A673 (cell line): ENCODE results near the gene CLTA. TPM values are rescaled to one million over a fixed set of nuclear protein-coding genes. Genes with fewer than 3 reads are reported as not detected.

Source experiments
- BruUV-seq: library from RNA; stranded (reverse); fragments of 400-500 nt; replicated peaks from 2 replicates; lab custom pipeline; 2021; lab: Mats Ljungman, UMichigan
- CTCF ChIA-PET: fragments of 300-600 bp; sonication (Branson Sonifier 250); formaldehyde crosslinking; loops from one replicate; lab custom pipeline; 2022; ENCODE audit warnings: antibody characterized with exemption; lab: Charles Lee
- POLR2A ChIA-PET: fragments of 300-600 bp; sonication (Branson Sonifier 250); formaldehyde crosslinking; loops from one replicate; lab custom pipeline; 2022; ENCODE audit warnings: antibody characterized with exemption; ENCODE audit not compliant: low non-redundant PET; lab: Charles Lee
- DNase-seq: peaks from one replicate; pipeline ENCODE4 v3.0.0-alpha.2; 2015; ENCODE audit warnings: low spot score
- H3K27ac ChIP-seq: fragments of 200-600 bp; sonication (generic); 2 replicates; pipeline ENCODE4 v1.5.1; 2016; ENCODE audit warnings: mixed run types, low read depth, mild to moderate bottlenecking, mixed read lengths, antibody characterized with exemption, low read length; ENCODE audit not compliant: poor library complexity, severe bottlenecking
- H3K27me3 ChIP-seq: fragments of 200-600 bp; sonication (generic); replicated peaks from 2 replicates; pipeline ENCODE4 v1.6.1; 2017; ENCODE audit warnings: mixed run types, low read depth, mild to moderate bottlenecking, mixed read lengths, antibody characterized with exemption, low read length; ENCODE audit not compliant: insufficient read depth, poor library complexity
- H3K36me3 ChIP-seq: fragments of 200-600 bp; sonication (generic); 2 replicates; pipeline ENCODE4 v1.6.1; 2016; ENCODE audit warnings: mixed run types, mild to moderate bottlenecking, mixed read lengths, antibody characterized with exemption, low read length; ENCODE audit not compliant: insufficient read depth, poor library complexity, severe bottlenecking
- H3K4me1 ChIP-seq: fragments of 200-600 bp; sonication (generic); 2 replicates; pipeline ENCODE4 v1.6.1; 2017; ENCODE audit warnings: mixed run types, mild to moderate bottlenecking, mixed read lengths, antibody characterized with exemption, low read length; ENCODE audit not compliant: insufficient read depth, poor library complexity, severe bottlenecking
- H3K4me3 ChIP-seq: fragments of 200-600 bp; sonication (generic); 2 replicates; pipeline ENCODE4 v1.5.1; 2016; ENCODE audit warnings: low read depth, mixed run types, mild to moderate bottlenecking, mixed read lengths, low read length; ENCODE audit not compliant: poor library complexity, severe bottlenecking
- H3K9me3 ChIP-seq: fragments of 200-600 bp; sonication (generic); 2 replicates; pipeline ENCODE4 v1.6.1; 2016; ENCODE audit warnings: mixed run types, low read depth, mild to moderate bottlenecking, mixed read lengths, antibody characterized with exemption, low read length; ENCODE audit not compliant: poor library complexity, severe bottlenecking
- EZH2 ChIP-seq: fragments of 200-600 bp; sonication (generic); IDR thresholded peaks from 2 replicates; pipeline ENCODE4 v1.6.1; 2017; ENCODE audit warnings: borderline replicate concordance, low read depth, mild to moderate bottlenecking, mixed read lengths, antibody characterized with exemption, low read length; ENCODE audit not compliant: poor library complexity, severe bottlenecking
- intact Hi-C: fragments of 100-400 bp; cut with micrococcal nuclease; formaldehyde crosslinking; loops from one replicate; pipeline ENCODE4 v1.10.0; 2022; ENCODE audit not compliant: unreplicated experiment
- total RNA-seq: library from RNA; stranded (reverse); gene quantifications from 2 replicates; pipeline ENCODE4 v1.2.3, GENCODE V29; 2021
- TF ChIP-seq, protein P1 (sequence below): fragments of 300-800, 200-600 bp; sonication (generic); conservative IDR thresholded peaks from 2 replicates; pipeline ENCODE4 v1.5.1; 2017; ENCODE audit warnings: low read depth, mild to moderate bottlenecking, antibody characterized with exemption, low read length, moderate library complexity, mixed read lengths

CLTA gene
- total RNA-seq, 1 experiment from 2014 or later, result 226 TPM

DNA sequence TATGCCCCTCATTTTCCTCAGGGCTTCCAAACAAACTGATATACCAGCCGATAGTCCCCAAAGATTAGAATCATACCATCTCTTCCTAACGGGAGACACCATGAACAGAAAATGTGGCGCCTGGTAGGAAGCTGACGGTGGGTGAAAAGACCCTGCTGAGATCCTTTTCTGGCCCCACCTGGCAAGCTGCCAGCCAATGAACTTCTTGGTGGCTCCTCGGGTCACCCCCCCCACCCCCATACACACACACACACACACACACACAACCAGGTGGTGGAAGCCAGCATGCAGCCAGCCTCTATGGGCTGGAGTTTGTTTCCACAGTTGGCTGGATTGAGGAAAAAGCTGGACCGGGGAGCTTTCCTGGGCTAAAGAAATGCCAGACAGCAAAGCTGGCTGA lies 26.3 kb upstream of the CLTA start:
- intact Hi-C loops, result no loop called here
- no peaks in the 10 kb centered on the region for H3K36me3 ChIP-seq
- H3K4me3 ChIP-seq, result no peak overlapping the region
- ChIA-PET POLR2A (no interaction called here), CTCF (interaction anchor here (0.7 to 1.1 kb wide), 3 partner anchors 9 to 374 kb away, joined by 3 to 6 read pairs (median 3); no protein-coding TSS in a partner anchor)
- no peak for DNase-seq
- H3K27me3 ChIP-seq, result no peaks in the 10 kb centered on the region
- no peaks in the 10 kb centered on the region for H3K9me3 ChIP-seq
- H3K27ac ChIP-seq, result no peak overlapping the region
- BruUV-seq, result no TSS peak
- peaks cover 6% of the 10 kb centered on the region for H3K4me1 ChIP-seq
- TF ChIP-seq, protein P1, sequence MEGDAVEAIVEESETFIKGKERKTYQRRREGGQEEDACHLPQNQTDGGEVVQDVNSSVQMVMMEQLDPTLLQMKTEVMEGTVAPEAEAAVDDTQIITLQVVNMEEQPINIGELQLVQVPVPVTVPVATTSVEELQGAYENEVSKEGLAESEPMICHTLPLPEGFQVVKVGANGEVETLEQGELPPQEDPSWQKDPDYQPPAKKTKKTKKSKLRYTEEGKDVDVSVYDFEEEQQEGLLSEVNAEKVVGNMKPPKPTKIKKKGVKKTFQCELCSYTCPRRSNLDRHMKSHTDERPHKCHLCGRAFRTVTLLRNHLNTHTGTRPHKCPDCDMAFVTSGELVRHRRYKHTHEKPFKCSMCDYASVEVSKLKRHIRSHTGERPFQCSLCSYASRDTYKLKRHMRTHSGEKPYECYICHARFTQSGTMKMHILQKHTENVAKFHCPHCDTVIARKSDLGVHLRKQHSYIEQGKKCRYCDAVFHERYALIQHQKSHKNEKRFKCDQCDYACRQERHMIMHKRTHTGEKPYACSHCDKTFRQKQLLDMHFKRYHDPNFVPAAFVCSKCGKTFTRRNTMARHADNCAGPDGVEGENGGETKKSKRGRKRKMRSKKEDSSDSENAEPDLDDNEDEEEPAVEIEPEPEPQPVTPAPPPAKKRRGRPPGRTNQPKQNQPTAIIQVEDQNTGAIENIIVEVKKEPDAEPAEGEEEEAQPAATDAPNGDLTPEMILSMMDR, result no peak

DNA sequence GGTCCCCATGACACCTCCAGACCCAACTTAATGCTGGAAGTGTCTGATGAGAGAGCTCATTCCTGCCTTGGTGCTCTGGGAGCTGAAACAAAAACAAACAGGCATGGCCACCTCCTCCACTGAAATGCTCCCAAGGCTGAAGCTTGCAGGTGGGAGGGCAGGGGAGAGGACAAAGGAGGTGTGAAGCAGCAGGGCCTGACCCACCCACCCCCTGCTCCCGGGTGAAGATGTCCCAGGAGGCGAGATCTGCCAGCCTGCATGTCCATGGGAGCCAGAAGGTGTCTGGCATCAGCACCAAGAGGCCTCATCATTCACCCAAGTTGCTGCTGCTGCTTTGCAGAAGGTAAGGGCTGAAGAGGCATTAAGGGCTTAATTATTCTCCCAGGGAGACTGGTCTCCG lies 25.7 kb upstream of the CLTA start:
- CTCF ChIA-PET, result interaction anchor here (0.7 to 1.1 kb wide), 4 partner anchors 10 to 375 kb away, joined by 3 to 9 read pairs (median 4); no protein-coding TSS in a partner anchor
- BruUV-seq, result no TSS peak
- Histone ChIP-seq H3K36me3 (no peaks in the 10 kb centered on the region), H3K4me3 (no peak overlapping the region), H3K27ac (no peak overlapping the region), H3K4me1 (peaks cover 6% of the 10 kb centered on the region), H3K27me3 (no peaks in the 10 kb centered on the region), H3K9me3 (no peaks in the 10 kb centered on the region)
- TF ChIP-seq, protein P1, result no peak
- no peak for TF ChIP-seq EZH2
- DNase-seq, result no peak
- POLR2A ChIA-PET, result no interaction called here
- intact Hi-C loops, result loop anchor here (5.0 kb wide), 2 partner anchors 158 to 213 kb away; no protein-coding TSS in a partner anchor

DNA sequence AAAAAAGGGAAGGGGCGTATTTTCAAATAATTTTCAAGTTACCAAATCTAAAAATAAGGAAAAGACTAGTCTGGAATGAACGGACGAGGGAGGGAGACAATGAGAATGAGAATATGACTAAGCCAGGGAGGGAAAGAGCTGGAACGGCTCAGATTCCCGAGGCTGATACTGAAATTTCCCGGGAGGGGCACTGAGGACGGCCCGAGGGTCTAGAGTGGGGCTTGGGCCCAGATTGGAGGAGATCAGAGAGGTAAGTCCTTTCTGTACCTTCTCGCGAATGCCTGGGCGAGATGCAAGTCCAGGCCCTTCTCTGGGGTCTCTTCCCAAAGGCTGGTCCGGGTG lies 24.9 kb upstream of the CLTA start:
- DNase-seq, result no peak
- Histone ChIP-seq H3K27me3 (no peaks in the 10 kb centered on the region), H3K27ac (no peak overlapping the region), H3K36me3 (no peaks in the 10 kb centered on the region), H3K9me3 (no peaks in the 10 kb centered on the region), H3K4me1 (peaks cover 6% of the 10 kb centered on the region), H3K4me3 (peak overlapping the region; percentile 49)
- TF ChIP-seq, protein P1, result no peak
- TF ChIP-seq EZH2, result no peak
- CTCF ChIA-PET, result interaction anchor here (0.6 to 1.4 kb wide), 3 partner anchors 91 to 213 kb away, joined by 3 to 9 read pairs (median 6); no protein-coding TSS in a partner anchor
- POLR2A ChIA-PET, result no interaction called here
- intact Hi-C loops, result loop anchor here (1.0 to 5.0 kb wide), 3 partner anchors 62 to 213 kb away; no protein-coding TSS in a partner anchor
- BruUV-seq, result no TSS peak
